Measurements from ENCODE around the gene FGD4.

DNA sequence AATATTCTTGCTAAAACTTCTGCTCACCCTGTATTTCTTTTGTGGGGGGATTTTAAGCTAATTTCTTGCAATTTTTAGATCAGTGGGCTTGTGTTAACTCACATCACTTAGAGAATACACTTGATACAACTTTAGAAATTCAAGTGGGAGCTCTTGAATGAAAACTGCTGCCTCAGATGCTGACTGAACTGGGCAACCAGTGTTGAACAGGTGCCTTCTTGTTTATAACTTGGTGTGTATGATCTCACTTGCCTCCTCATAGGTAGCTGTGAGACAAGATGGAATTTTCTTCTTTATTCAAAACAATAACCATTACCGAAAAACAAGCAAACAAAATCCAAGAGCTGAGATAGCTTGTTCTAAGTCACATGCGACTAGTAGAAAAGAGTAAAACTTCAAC lies 63.5 kb downstream of the FGD4 start:
- TF ChIP-seq POLR2AphosphoS5 (IDR thresholded peaks at IDR 0.05; ENCODE audit: low read depth, low read length): no peak
- TF ChIP-seq POLR2A (IDR thresholded peaks at IDR 0.05; ENCODE audit: low read depth, low read length): no peak
- TF ChIP-seq TAF1 (IDR thresholded peaks at IDR 0.05; ENCODE audit: low read depth, low read length): no peak
- TF ChIP-seq SPI1 (IDR thresholded peaks at IDR 0.05; ENCODE audit: low read depth, low read length): no peak
- no peak for TF ChIP-seq PAX5 (IDR thresholded peaks at IDR 0.05; ENCODE audit: insufficient read depth, low read length, severe bottlenecking)
